Measurements from ENCODE around the gene MICALL1.
"Not testable (repeated sequence)": the region's sequence is repeated elsewhere in the genome, so short reads cannot be mapped to it uniquely, and the experiment has no call there.

MICALL1 gene

GRCh38 chr22:37961062-37961461 lies 55.0 kb downstream of the MICALL1 start:
- no peak for DNase-seq

- DNase-seq = no peak
These were observed 60.0 kb downstream of the MICALL1 start for GRCh38 chr22:37965940-37966664.

GRCh38 chr22:37967147-37967546 lies 61.0 kb downstream of the MICALL1 start:
- DNase-seq = no peak

- no peak for DNase-seq
These were observed 61.7 kb downstream of the MICALL1 start for GRCh38 chr22:37967637-37968451.

- no peak for DNase-seq
These were observed 62.6 kb downstream of the MICALL1 start for GRCh38 chr22:37968452-37969251.

GRCh38 chr22:37970864-37971263 lies 64.8 kb downstream of the MICALL1 start:
- DNase-seq = no peak

GRCh38 chr22:37971475-37972434 lies 65.7 kb downstream of the MICALL1 start:
- DNase-seq = no peak

GRCh38 chr22:37972527-37972926 lies 66.4 kb downstream of the MICALL1 start:
- no peak for DNase-seq

- DNase-seq = no peak
These were observed 67.4 kb downstream of the MICALL1 start for GRCh38 chr22:37973271-37974170.

GRCh38 chr22:37975153-37975552 lies 69.1 kb downstream of the MICALL1 start:
- DNase-seq = no peak

GRCh38 chr22:37976022-37976421 lies 69.9 kb downstream of the MICALL1 start:
- not testable (repeated sequence) for DNase-seq

- DNase-seq = no peak
These were observed 70.5 kb downstream of the MICALL1 start for GRCh38 chr22:37976547-37976946.

GRCh38 chr22:37979782-37980181 lies 73.7 kb downstream of the MICALL1 start:
- DNase-seq = no peak

GRCh38 chr22:37981282-37982011 lies 75.3 kb downstream of the MICALL1 start:
- DNase-seq = no peak

- DNase-seq = no peak
These were observed 76.2 kb downstream of the MICALL1 start for GRCh38 chr22:37982151-37982785.

- DNase-seq = no peak
These were observed 77.1 kb downstream of the MICALL1 start for GRCh38 chr22:37982938-37983859.

GRCh38 chr22:37983860-37984791 lies 78.0 kb downstream of the MICALL1 start, which contains the start of gene SOX10:
TSS of gene SOX10 (minus strand) at chr22:37984555. CDS start at chr22:37983784, 771 bp downstream.
- no peak for DNase-seq

All from DMS53 (cell line).